Measurements from ENCODE around the gene SCNN1A. TPM values are rescaled to one million over a fixed set of nuclear protein-coding genes. Genes with fewer than 3 reads are reported as not detected.

The SCNN1A gene
- polyA plus RNA-seq (ENCODE audit: insufficient read length in 4 of 4): 10 to 100 TPM; 67.9 to 79.4 (median 70.4) TPM

DNA sequence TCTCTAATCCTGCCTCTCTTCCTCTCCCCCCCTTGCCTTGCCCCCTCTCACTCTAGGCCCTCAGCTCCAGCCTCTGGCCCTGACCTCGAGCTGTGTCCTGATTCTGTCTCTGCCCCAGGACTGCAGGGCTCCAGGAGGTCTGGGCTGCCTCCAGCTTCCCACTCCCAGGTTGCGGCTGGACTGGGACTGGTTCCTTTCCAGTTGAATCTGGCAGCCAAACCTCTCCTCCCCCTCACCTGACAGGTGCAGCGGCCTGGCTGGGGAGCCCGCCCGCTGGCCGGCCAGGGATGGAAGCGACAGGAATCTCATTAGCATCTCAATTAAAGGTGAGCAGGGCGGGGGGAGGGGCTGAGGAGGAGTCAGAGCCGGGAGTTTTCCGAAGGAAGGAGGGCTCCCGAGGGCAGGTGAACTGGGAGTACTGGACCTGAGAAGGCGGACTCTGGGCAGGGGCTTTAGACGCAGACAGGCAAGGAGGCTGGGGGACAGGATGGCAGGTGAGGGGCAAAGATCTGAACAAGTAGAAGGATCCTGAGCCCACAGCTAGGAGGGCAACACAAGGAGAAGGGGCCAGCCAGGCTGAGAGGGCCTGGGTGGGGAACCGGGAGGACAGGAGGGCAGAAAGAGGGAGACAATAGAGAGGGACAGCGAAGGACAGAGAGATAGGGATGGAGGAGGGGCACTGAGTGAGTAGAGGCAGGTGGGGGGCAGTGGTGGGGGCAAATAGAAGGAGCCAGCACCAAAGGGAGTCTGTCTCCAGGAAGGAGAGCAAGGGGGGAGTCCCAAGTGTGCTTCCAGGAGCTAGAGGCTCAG is at the start of gene SCNN1A:
TSS of gene SCNN1A (minus strand) at position 295 of the 810 bp plus-strand sequence. CDS start 780 bp downstream, outside the sequence.
- DNase-seq (ENCODE audit: low read depth in 4 of 4, low spot score in 3 of 4): no peak

- no peak for DNase-seq (ENCODE audit: low read depth in 4 of 4, low spot score in 3 of 4)
These were observed 49.5 kb upstream of the SCNN1A start for GRCh38 chr12:6424866-6425265.

DNA sequence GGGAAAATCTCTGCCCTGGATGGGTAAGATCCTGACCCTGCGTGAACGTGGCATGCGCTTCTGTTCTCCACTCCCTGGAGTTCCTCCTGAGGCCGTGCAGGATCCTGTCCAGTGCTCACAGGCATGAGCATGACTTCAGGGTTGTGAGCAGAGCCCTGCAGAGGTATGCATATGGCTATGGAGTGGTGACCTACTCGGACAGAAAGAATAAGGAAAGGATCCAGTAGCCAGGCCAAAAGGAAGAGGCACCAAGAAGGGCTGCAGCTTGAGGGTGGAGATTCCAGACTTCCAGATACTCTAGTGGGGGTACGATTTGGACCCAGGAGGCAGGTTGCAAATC is 48.6 kb upstream of the SCNN1A start:
- no peak for DNase-seq (ENCODE audit: low read depth in 4 of 4, low spot score in 3 of 4)

DNA sequence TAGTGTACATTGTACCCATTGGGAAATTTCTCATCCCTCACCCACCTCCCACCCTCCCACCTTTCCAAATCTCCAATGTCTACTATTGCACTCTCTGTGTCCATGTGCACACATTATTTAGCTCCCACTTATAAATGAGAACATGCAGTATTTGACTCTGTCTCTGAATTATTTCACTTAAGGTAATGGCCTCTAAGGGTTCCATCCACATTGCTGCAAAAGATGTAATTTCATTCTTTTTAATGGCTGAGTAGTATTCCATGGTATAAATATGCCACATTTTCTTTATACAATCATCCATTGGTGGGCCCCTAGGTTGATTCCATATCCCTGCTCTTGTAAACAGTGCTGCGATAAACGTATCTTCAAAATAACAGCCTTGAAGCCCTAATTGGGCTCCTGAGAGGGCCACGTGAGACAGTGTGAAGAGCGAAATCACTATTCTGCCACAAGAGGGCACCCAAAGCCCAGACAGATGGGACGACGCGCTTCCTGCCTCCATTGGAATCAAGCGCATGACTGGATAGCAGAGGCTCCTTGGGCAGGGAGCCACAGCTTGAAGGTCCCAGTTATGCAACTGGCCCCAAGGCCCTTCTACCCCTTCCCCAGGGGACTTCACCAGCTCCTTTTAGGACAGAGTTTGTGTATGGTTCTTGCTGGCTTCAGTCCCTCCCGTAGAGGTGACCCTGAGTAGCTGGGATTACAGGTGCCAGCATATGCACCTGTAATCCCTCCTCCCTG is 48.1 kb upstream of the SCNN1A start:
- DNase-seq (ENCODE audit: low read depth in 4 of 4, low spot score in 3 of 4): peak; percentile 81 to 83 (median 82)

GRCh38 chr12:6420364-6420763 is 45.0 kb upstream of the SCNN1A start:
- no peak for DNase-seq (ENCODE audit: low read depth in 4 of 4, low spot score in 3 of 4)

GRCh38 chr12:6418796-6419195 is 43.4 kb upstream of the SCNN1A start:
- DNase-seq (ENCODE audit: low read depth in 4 of 4, low spot score in 3 of 4): no peak

DNA sequence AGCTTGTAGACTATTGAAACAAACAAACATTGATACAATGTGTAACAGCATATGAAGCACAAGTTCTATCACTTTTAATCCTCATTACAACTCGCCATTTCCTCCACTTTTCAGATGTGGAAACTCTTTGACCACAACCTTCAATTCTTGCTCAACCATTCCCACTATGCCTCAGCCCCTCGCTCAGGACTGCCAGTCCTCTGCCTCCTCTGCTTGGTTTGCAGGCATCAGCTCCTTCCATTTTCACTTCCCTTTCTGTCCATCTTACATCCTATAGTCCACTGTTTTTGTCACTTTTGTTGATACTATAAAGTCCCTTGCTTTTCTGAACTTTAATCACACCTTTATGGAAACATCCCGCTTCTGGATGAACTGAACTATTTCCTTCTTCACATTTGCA is 41.2 kb upstream of the SCNN1A start:
- DNase-seq (ENCODE audit: low read depth in 4 of 4, low spot score in 3 of 4): no peak

- DNase-seq (ENCODE audit: low read depth in 4 of 4, low spot score in 3 of 4): no peak
These were observed 32.0 kb upstream of the SCNN1A start for GRCh38 chr12:6407236-6407954.

DNA sequence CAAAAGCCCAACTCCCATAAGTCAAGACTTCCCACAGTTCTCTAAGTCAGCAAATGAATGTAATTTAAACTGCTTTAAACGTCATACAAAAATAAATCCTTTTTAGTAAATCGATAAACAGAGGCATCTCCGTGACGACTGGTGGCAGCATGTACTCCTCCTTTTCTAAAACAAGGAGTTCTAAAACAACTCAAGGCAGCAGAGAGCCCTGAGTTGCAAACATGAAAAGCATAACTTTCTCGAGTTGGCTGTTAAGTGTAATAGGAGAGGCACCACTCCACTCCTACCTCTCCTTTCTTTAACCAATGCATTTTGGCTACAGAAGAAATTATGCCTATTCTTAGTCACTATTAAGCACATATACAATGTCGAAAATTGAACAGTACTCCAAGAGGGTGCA is 30.6 kb upstream of the SCNN1A start:
- no peak for DNase-seq (ENCODE audit: low read depth in 4 of 4, low spot score in 3 of 4)

- no peak for DNase-seq (ENCODE audit: low read depth in 4 of 4, low spot score in 3 of 4)
These were observed 29.0 kb upstream of the SCNN1A start for GRCh38 chr12:6404390-6404789.

- no peak for DNase-seq (ENCODE audit: low read depth in 4 of 4, low spot score in 3 of 4)
These were observed 24.7 kb upstream of the SCNN1A start for GRCh38 chr12:6399884-6400644.

- DNase-seq (ENCODE audit: low read depth in 4 of 4, low spot score in 3 of 4): no peak
These were observed 20.7 kb upstream of the SCNN1A start for GRCh38 chr12:6396031-6396430.

DNA sequence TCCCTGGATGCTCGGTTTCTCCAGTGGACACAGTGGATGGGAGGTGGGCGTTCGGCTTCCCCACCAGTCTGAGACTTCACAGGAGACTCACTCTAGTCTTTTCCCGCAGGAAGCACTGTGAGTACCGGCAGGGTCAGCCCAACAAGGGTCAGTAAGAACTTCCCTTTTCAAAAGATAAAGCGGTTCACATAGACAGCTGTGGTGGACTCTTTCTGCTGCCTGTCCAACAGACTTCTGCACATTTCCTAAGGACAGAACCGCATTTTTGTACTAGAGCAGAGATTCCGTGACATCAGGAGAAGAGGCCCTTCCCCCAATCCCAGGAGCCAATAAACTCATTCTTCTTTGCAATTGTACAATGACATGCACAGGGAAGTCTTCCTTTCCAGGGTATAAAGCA is 19.0 kb upstream of the SCNN1A start:
- no peak for DNase-seq (ENCODE audit: low read depth in 4 of 4, low spot score in 3 of 4)

- DNase-seq (ENCODE audit: low read depth in 4 of 4, low spot score in 3 of 4): no peak
These were observed 17.7 kb upstream of the SCNN1A start for GRCh38 chr12:6393109-6393508.

DNA sequence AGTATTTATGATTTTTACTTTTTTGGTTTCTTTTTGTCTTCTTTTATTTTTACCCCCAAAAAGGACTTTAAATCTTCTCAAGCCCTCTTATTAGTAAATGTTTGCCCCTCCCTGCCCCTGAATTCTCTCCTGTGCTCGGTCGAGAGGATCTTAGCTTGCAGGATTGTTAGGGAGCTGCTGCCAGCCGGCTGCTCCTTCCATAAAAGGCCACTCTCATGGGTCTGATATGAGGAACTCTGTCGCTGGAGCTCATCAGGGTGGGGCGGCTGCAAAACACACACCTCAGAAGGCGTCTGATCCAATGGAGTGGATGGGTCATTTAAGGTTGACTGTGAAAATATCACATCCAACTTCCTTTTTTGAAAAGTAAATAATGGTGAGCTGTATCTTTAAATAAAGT is 17.1 kb upstream of the SCNN1A start:
- no peak for DNase-seq (ENCODE audit: low read depth in 4 of 4, low spot score in 3 of 4)

DNA sequence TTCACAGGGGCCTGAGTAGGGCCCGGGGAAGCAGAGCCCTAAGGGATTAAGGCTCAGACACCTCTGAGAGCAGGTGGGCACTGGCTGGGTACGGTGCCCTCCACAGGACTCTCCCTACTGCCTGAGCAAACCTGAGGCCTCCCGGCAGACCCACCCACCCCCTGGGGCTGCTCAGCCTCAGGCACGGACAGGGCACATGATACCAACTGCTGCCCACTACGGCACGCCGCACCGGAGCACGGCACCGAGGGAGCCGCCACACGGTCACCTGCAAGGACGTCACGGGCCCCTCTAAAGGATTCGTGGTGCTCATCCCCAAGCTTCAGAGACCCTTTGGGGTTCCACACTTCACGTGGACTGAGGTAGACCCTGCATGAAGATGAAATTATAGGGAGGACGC is 15.7 kb upstream of the SCNN1A start:
- no peak for DNase-seq (ENCODE audit: low read depth in 4 of 4, low spot score in 3 of 4)

DNA sequence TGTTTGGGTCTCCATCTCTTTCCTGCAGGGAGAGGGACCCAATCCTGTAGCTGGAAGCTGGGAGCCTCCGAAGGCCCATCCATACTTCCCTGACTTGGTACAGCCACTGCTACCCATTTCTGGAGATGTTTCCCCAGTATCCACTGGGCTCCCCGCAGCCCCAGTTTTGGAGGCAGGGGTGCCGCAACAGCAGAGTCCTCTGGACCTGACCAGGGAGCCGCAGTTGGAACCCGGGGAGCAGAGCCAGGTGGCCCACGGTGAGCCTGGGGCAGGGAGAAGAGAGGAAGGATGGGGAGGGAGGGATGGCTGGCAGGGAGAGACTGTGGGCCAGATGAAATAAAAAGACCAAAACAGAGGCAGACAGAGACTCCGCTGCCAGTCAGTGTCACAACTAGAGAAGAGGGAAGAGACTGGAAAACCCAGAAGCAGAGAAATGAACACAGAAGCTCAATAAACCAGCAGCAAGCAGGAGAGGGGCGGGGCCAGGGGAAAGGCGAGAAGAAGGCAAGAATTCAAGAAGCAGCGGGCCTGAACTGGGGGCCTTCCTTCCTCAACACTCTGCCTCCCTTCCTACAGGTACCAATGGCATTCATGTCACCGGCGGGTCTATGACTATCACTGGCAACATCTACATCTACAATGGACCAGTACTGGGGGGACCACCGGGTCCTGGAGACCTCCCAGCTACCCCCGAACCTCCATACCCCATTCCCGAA is 14.9 kb upstream of the SCNN1A start:
- DNase-seq (ENCODE audit: low read depth in 4 of 4, low spot score in 3 of 4): no peak

GRCh38 chr12:6387541-6387940 is 12.2 kb upstream of the SCNN1A start:
- no peak for DNase-seq (ENCODE audit: low read depth in 4 of 4, low spot score in 3 of 4)

DNA sequence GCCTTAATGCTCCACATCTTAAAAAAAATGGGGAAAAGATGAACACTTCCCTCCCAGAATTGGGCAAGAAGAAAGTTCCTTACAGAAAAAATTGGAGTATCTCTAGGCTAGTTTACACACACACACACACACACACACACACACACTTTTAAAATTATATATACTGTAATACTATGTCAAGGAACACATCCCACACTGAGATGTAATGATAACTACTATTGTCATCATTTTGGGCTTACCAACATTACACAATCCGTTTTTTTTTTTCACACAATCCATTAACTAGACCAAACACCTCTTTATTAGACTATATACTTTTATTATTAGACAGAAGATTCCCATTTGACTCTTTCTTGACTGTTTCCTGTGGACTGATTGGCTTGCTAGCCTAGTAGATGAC is 11.1 kb upstream of the SCNN1A start:
- no peak for DNase-seq (ENCODE audit: low read depth in 4 of 4, low spot score in 3 of 4)

GRCh38 chr12:6386038-6386437 is 10.7 kb upstream of the SCNN1A start:
- no peak for DNase-seq (ENCODE audit: low read depth in 4 of 4, low spot score in 3 of 4)
